Endothelial cell of umbilical vein (primary cell): ENCODE measurements around the gene PHC1. TPM values are rescaled to one million over a fixed set of nuclear protein-coding genes. Genes with fewer than 3 reads are reported as not detected.

Experiments
- BruUV-seq: library from RNA; stranded (reverse); fragments of 400-500 nt; replicated peaks from 2 replicates; lab custom pipeline; 2021; lab: Mats Ljungman, UMichigan
- CTCF ChIA-PET: fragments of 300-600, 350-600 bp; sonication (Branson Sonifier 250); formaldehyde crosslinking; loops from one replicate; lab custom pipeline; 2021; ENCODE audit warnings: antibody characterized with exemption, inconsistent platforms; lab: Charles Lee
- POLR2A ChIA-PET: fragments of 300-600, 350-600 bp; sonication (Branson Sonifier 250); formaldehyde crosslinking; loops from one replicate; lab custom pipeline; 2021; ENCODE audit warnings: antibody characterized with exemption, inconsistent platforms; lab: Charles Lee
- DNase-seq: peaks from one replicate; pipeline ENCODE4 v3.0.0-alpha.2; 2011; ENCODE audit warnings: low read depth, low spot score
- FAIRE-seq: peaks from 2 replicates; lab custom pipeline; 2011; peaks lifted over from hg19 to GRCh38; lab: Jason Lieb, UNC
- H2AFZ ChIP-seq: 2 replicates; pipeline ENCODE4 v1.6.0; 2012; ENCODE audit warnings: low read depth, low read length, control low read depth, inconsistent platforms
- H3K27ac ChIP-seq: 2 replicates; pipeline ENCODE4 v1.5.1; 2011; ENCODE audit warnings: low read depth, mild to moderate bottlenecking, control low read depth, low read length, moderate library complexity; ENCODE audit not compliant: insufficient read depth
- H3K27me3 ChIP-seq, 2 experiments: 2 replicates each; pipeline versions ENCODE4 v1.6.0 to v1.6.1; 2011; ENCODE audit warnings: low read length in 2 of 2, mixed read lengths in 1 of 2; ENCODE audit not compliant: control insufficient read depth in 2 of 2, insufficient read depth in 2 of 2
- H3K36me3 ChIP-seq, 2 experiments: 2 replicates in 1 of 2; 3 replicates in 1 of 2; pipeline ENCODE4 v1.5.1; 2011; ENCODE audit warnings: low read length in 2 of 2, mild to moderate bottlenecking in 1 of 2, moderate library complexity in 1 of 2; ENCODE audit not compliant: control insufficient read depth in 2 of 2, insufficient read depth in 2 of 2; ENCODE audit errors: extremely low read depth in 1 of 2
- H3K4me1 ChIP-seq: 3 replicates; pipeline ENCODE4 v1.5.1; 2011; ENCODE audit warnings: mild to moderate bottlenecking, low read length; ENCODE audit not compliant: control insufficient read depth, insufficient read depth; ENCODE audit errors: extremely low read depth
- H3K4me2 ChIP-seq: 2 replicates; pipeline ENCODE4 v1.6.1; 2011; ENCODE audit warnings: low read length, control low read depth, mixed read lengths; ENCODE audit not compliant: insufficient read depth
- H3K4me3 ChIP-seq, 3 experiments: fragments of 200-600 bp in 1 of 3; sonication (generic), shearing (Covaris generic) in 1 of 3; replicated peaks in 1 of 3; 2 replicates each; pipeline ENCODE4 v1.5.1; 2011 to 2016; ENCODE audit warnings: control low read depth in 3 of 3, low read length in 3 of 3, mild to moderate bottlenecking in 2 of 3, inconsistent platforms in 1 of 3, low read depth in 1 of 3, moderate library complexity in 1 of 3; ENCODE audit not compliant: insufficient read depth in 1 of 3
- H3K79me2 ChIP-seq: 2 replicates; pipeline ENCODE4 v1.6.0; 2012; ENCODE audit warnings: low read length, inconsistent platforms; ENCODE audit not compliant: control insufficient read depth, insufficient read depth
- H3K9ac ChIP-seq: replicated peaks from 2 replicates; pipeline ENCODE3; 2011; ENCODE audit warnings: low read length, control low read depth; ENCODE audit not compliant: insufficient read depth; ENCODE audit errors: extremely low read depth
- H3K9me1 ChIP-seq: replicated peaks from 3 replicates; pipeline ENCODE4 v1.6.0; 2011; ENCODE audit warnings: mild to moderate bottlenecking, low read length; ENCODE audit not compliant: control insufficient read depth, insufficient read depth; ENCODE audit errors: extremely low read depth
- H3K9me3 ChIP-seq: replicated peaks from 2 replicates; pipeline ENCODE4 v1.5.1; 2012; ENCODE audit warnings: low read length, inconsistent platforms; ENCODE audit not compliant: control insufficient read depth, insufficient read depth
- H4K20me1 ChIP-seq: replicated peaks from 2 replicates; pipeline ENCODE3; 2011; ENCODE audit warnings: mild to moderate bottlenecking, low read length; ENCODE audit not compliant: control insufficient read depth, insufficient read depth; ENCODE audit errors: extremely low read depth
- CTCF ChIP-seq, 2 donors: IDR thresholded peaks; 1 replicate in 1 of 2; 2 replicates in 1 of 2; pipeline ENCODE4 v1.5.1; 2011; ENCODE audit warnings: low read length in 2 of 2, mild to moderate bottlenecking in 2 of 2, moderate library complexity in 2 of 2, control low read depth in 1 of 2, inconsistent platforms in 1 of 2, low read depth in 1 of 2; ENCODE audit not compliant: insufficient read depth in 1 of 2; ENCODE audit errors: extremely low read depth in 1 of 2
- EZH2 ChIP-seq: IDR thresholded peaks from 2 replicates; pipeline ENCODE4 v1.6.1; 2012; ENCODE audit warnings: borderline replicate concordance, low read depth, mild to moderate bottlenecking, moderate library complexity, low read length, inconsistent platforms; ENCODE audit not compliant: severe bottlenecking
- FOS ChIP-seq: IDR thresholded peaks from 2 replicates; pipeline ENCODE4 v1.6.1; 2011; ENCODE audit warnings: mild to moderate bottlenecking, low read length, moderate library complexity, borderline replicate concordance; ENCODE audit not compliant: insufficient read depth
- GATA2 ChIP-seq: IDR thresholded peaks from 2 replicates; pipeline ENCODE4 v1.7.0; 2011; ENCODE audit warnings: low read depth, mild to moderate bottlenecking, moderate library complexity, mixed read lengths, low read length; ENCODE audit not compliant: insufficient read length, insufficient read depth
- JUN ChIP-seq: IDR thresholded peaks from 2 replicates; pipeline ENCODE4 v1.6.1; 2011; ENCODE audit warnings: borderline replicate concordance, low read depth; ENCODE audit not compliant: insufficient read length, insufficient read depth
- MAX ChIP-seq: IDR thresholded peaks from 2 replicates; pipeline ENCODE4 v1.6.1; 2011; ENCODE audit not compliant: insufficient read depth, insufficient read length
- MYC ChIP-seq: IDR thresholded peaks from one replicate; pipeline ENCODE4 v1.6.1; 2011; ENCODE audit warnings: mild to moderate bottlenecking, low read depth, low read length
- POLR2A ChIP-seq: IDR thresholded peaks from 2 replicates; pipeline ENCODE4 v1.6.1; 2012; ENCODE audit warnings: low read depth, mild to moderate bottlenecking, control low read depth, low read length
- POLR2AphosphoS5 ChIP-seq: IDR thresholded peaks from 2 replicates; pipeline ENCODE4 v1.6.1; 2012; ENCODE audit warnings: low read depth, mild to moderate bottlenecking, control low read depth, low read length, moderate library complexity; ENCODE audit not compliant: insufficient read depth
- dilution Hi-C: fragments of 300-500 bp; cut with MboI; formaldehyde crosslinking; loops from one replicate; pipeline ENCODE4 v1.15.0; 2019; ENCODE audit warnings: low sequenced_read_pairs; ENCODE audit not compliant: extremely low pct_ligation_motif_present
- intact Hi-C: fragments of 100-400 bp; cut with micrococcal nuclease; formaldehyde crosslinking; loops from one replicate; pipeline ENCODE4 v1.10.0; 2022
- polyA plus RNA-seq, 4 experiments: library from polyadenylated mRNA; depleted of rRNA in 3 of 4; stranded (reverse) in 3 of 4; unstranded in 1 of 4; fragments of >200 nt; gene quantifications; 2 replicates each; pipeline versions ENCODE4 v1.2.1 to v1.2.3, GENCODE V29; 2011 to 2012; ENCODE audit warnings: missing spikeins in 1 of 4
- total RNA-seq: library from RNA; stranded (reverse); gene quantifications from 2 replicates; pipeline ENCODE4 v1.2.3, GENCODE V29; 2021

PHC1 gene
- total and polyA plus RNA-seq, 2 donors (not counting 3 experiments of a cell fraction or from before 2014, with no cell fraction given) = 37.3 to 66.3 TPM

GRCh38 chr12:8987685-8988084, 73.4 kb downstream of the PHC1 start:
- Histone ChIP-seq H3K36me3 (no peaks in the 10 kb centered on the region), H3K27me3 (no peaks in the 10 kb centered on the region), H3K9me3 (no peaks in the 10 kb centered on the region), H3K4me3 (no peak overlapping the region), H3K9me1 (no peaks in the 10 kb centered on the region), H3K4me2 (no peak overlapping the region), H4K20me1 (peaks cover 2% of the 10 kb centered on the region), H2AFZ (no peak overlapping the region), H3K9ac (no peak overlapping the region), H3K4me1 (peaks cover 39% of the 10 kb centered on the region), H3K79me2 (no peaks in the 10 kb centered on the region), H3K27ac (no peak overlapping the region)
- ChIA-PET CTCF (interaction anchor here (1.0 kb wide), 1 partner anchor 74 kb away, joined by 3 read pairs; the partner anchor contains the start of gene PHC1), POLR2A (no interaction called here)
- intact Hi-C loops = no loop called here
- DNase-seq (peak; percentile 57), FAIRE-seq (peak; percentile 15)
- dilution Hi-C loops = no loop called here
- BruUV-seq = no TSS peak
- TF ChIP-seq GATA2 (no peak), CTCF (IDR thresholded peaks at IDR 0.05; ENCODE audit: extremely low read depth in 1 of 2, insufficient read depth in 1 of 2, low read depth in 1 of 2, low read length in 2 of 2) (no peak), JUN (no peak), FOS (no peak), POLR2AphosphoS5 (no peak), MAX (no peak), POLR2A (no peak), MYC (no peak), EZH2 (no peak)
